K562 (cell line): ENCODE measurements around the gene OPCML. TPM values are rescaled to one million over a fixed set of nuclear protein-coding genes. Genes with fewer than 3 reads are reported as not detected.

Experiments used
- ATAC-seq: fragments of 200-7000 bp; cut with Tn5 transposase; 3 replicates; pipeline ENCODE4 v1.9.1; 2020; ENCODE audit warnings: moderate library complexity
- BruUV-seq: library from RNA; stranded (reverse); fragments of 400-500 nt; replicated peaks from 2 replicates; lab custom pipeline; 2021; lab: Mats Ljungman, UMichigan
- CTCF ChIA-PET: fragments of 300-600 bp; formaldehyde crosslinking; extraction: SDS; loops from one replicate; lab custom pipeline; 2021; ENCODE audit warnings: low intra/inter-chr PET ratio; lab: Yijun Ruan, JAX
- POLR2A ChIA-PET: fragments of 300-600, 350-650 bp; sonication (Branson Sonifier 250); formaldehyde crosslinking; extraction: SDS; loops from one replicate; lab custom pipeline; 2021; ENCODE audit warnings: antibody characterized with exemption, inconsistent platforms; lab: Yijun Ruan, JAX
- DNase-seq, 4 experiments: peaks; one replicate each; pipeline versions ENCODE4 v3.0.0 to v3.0.0-alpha.2; 2011 to 2018; ENCODE audit warnings: low spot score in 3 of 4, mixed read lengths in 3 of 4; ENCODE audit errors: extremely low read depth in 1 of 4
- FAIRE-seq: peaks from 2 replicates; lab custom pipeline; 2011; peaks lifted over from hg19 to GRCh38; lab: Jason Lieb, UNC
- H2AFZ ChIP-seq: 2 replicates; pipeline ENCODE4 v1.6.0; 2011; ENCODE audit warnings: low read depth, low read length, control low read depth, inconsistent platforms
- H3K27ac ChIP-seq: fragments of 200-600 bp; 3 replicates; pipeline ENCODE4 v1.8.0; 2011; ENCODE audit warnings: low read depth, mild to moderate bottlenecking, control low read depth, inconsistent platforms, low read length, moderate library complexity, mixed read lengths; ENCODE audit errors: extremely low read depth
- H3K27me3 ChIP-seq, 2 experiments: fragments of 300-600 bp in 1 of 2; 2 replicates in 1 of 2; 3 replicates in 1 of 2; pipeline versions ENCODE4 v1.6.0 to v1.8.0; 2011; ENCODE audit warnings: inconsistent platforms in 2 of 2, low read length in 2 of 2, mild to moderate bottlenecking in 1 of 2, mixed read lengths in 1 of 2, moderate library complexity in 1 of 2; ENCODE audit not compliant: control insufficient read depth in 2 of 2, insufficient read depth in 2 of 2
- H3K36me3 ChIP-seq: fragments of 300-600 bp; 3 replicates; pipeline ENCODE4 v1.8.0; 2011; ENCODE audit warnings: mild to moderate bottlenecking, low read length, inconsistent platforms; ENCODE audit not compliant: control insufficient read depth, insufficient read depth
- H3K4me1 ChIP-seq, 2 experiments: fragments of 200-600 bp in 1 of 2; replicated peaks in 1 of 2; 2 replicates in 1 of 2; 3 replicates in 1 of 2; pipeline versions ENCODE4 v1.5.1 to v1.8.0; 2011; ENCODE audit warnings: inconsistent platforms in 2 of 2, low read length in 2 of 2, mild to moderate bottlenecking in 1 of 2, mixed read lengths in 1 of 2, moderate library complexity in 1 of 2; ENCODE audit not compliant: control insufficient read depth in 2 of 2, insufficient read depth in 2 of 2
- H3K4me2 ChIP-seq: 2 replicates; pipeline ENCODE4 v1.6.1; 2011; ENCODE audit warnings: low read length, control low read depth, inconsistent platforms, mixed read lengths; ENCODE audit not compliant: insufficient read depth
- H3K4me3 ChIP-seq: fragments of 200-600 bp; sonication (generic), shearing (Covaris generic); 2 replicates; pipeline ENCODE4 v1.5.1; 2016; ENCODE audit warnings: control low read depth, inconsistent platforms
- H3K79me2 ChIP-seq: fragments of 200-600 bp; 3 replicates; pipeline ENCODE4 v1.8.0; 2011; ENCODE audit warnings: low read length, inconsistent platforms; ENCODE audit not compliant: control insufficient read depth, insufficient read depth
- H3K9ac ChIP-seq, 2 experiments: 2 replicates each; pipeline versions ENCODE4 v1.6.0 to v1.6.1; 2011; ENCODE audit warnings: low read depth in 2 of 2, low read length in 2 of 2, control low read depth in 1 of 2, inconsistent platforms in 1 of 2, mild to moderate bottlenecking in 1 of 2, mixed read lengths in 1 of 2; ENCODE audit not compliant: insufficient read depth in 1 of 2
- H3K9me1 ChIP-seq: one replicate; pipeline ENCODE4 v1.6.0; 2011; ENCODE audit warnings: inconsistent platforms, mild to moderate bottlenecking, low read length, moderate library complexity; ENCODE audit not compliant: control insufficient read depth, insufficient read depth
- H3K9me3 ChIP-seq: replicated peaks from 2 replicates; pipeline ENCODE4 v1.5.1; 2011; ENCODE audit warnings: low read depth, low read length, inconsistent platforms; ENCODE audit not compliant: control insufficient read depth, insufficient read depth
- H4K20me1 ChIP-seq: replicated peaks from 2 replicates; pipeline ENCODE4 v1.6.1; 2011; ENCODE audit warnings: low read length, inconsistent platforms, mixed read lengths; ENCODE audit not compliant: control insufficient read depth, insufficient read depth
- HDAC2 ChIP-seq: fragments of 450-650 bp; IDR thresholded peaks from 2 replicates; pipeline ENCODE4 v1.6.1; 2016; ENCODE audit warnings: mild to moderate bottlenecking
- NR2C1 ChIP-seq, 2 experiments: fragments of 450-650 bp; IDR thresholded peaks; 2 replicates each; pipeline ENCODE4 v1.6.1; 2017; ENCODE audit warnings: mild to moderate bottlenecking in 2 of 2, antibody characterized with exemption in 1 of 2, inconsistent platforms in 1 of 2, missing compliant biosample characterization in 1 of 2, missing genetic modification characterization in 1 of 2
- RBM15 ChIP-seq: fragments of 200-400 bp; formaldehyde crosslinking; IDR thresholded peaks from 2 replicates; pipeline ENCODE4 v1.6.1; 2018; ENCODE audit warnings: mild to moderate bottlenecking, low read length, moderate library complexity; ENCODE audit not compliant: insufficient read depth
- TCFL5 ChIP-seq: fragments of 250-450 bp; sonication (Bioruptor Pico); conservative IDR thresholded peaks from 2 replicates; pipeline ENCODE4 v1.6.1; 2021; ENCODE audit warnings: mild to moderate bottlenecking, moderate library complexity, matching md5 sums
- ZNF224 ChIP-seq: sonication (generic); formaldehyde crosslinking; IDR thresholded peaks from 2 replicates; pipeline ENCODE4 v1.8.0; 2022; ENCODE audit warnings: mild to moderate bottlenecking, missing genetic modification reagents
- ZNF589 ChIP-seq: fragments of 200-800 bp; sonication (Bioruptor generic); IDR thresholded peaks from 2 replicates; pipeline ENCODE4 v1.6.1; 2016; ENCODE audit warnings: low read depth, missing genetic modification characterization, missing compliant biosample characterization
- WGBS: fragments of 100-300 bp; shearing (Covaris generic); methylation state at CpG from one replicate; pipeline ENCODE4 v1.1.6; 2016; ENCODE audit warnings: low coverage, mixed read lengths; ENCODE audit not compliant: insufficient coverage; ENCODE audit errors: missing lambda C conversion rate; 5-methylcytosine and 5-hydroxymethylcytosine counted together
- in situ Hi-C: fragments of 300-500 bp; cut with MboI; formaldehyde crosslinking; loops from 4 replicates; pipeline ENCODE4 v1.15.0; 2018; ENCODE audit warnings: inconsistent platforms, mixed read lengths
- intact Hi-C: fragments of 100-400 bp; cut with micrococcal nuclease; formaldehyde crosslinking; loops from 2 replicates; pipeline ENCODE4 v1.14.2; 2022
- polyA plus RNA-seq, 8 experiments: library from polyadenylated mRNA; depleted of rRNA in 4 of 8; stranded (reverse) in 5 of 8; unstranded in 3 of 8; fragments of >200 nt; fragmentation: Nextera tagmentation in 2 of 8; fragmentation: Illumina TruSeq in 1 of 8; extraction: Ambion mirVana in 2 of 8; extraction: Trizol in 1 of 8; gene quantifications; 2 replicates each; pipeline versions ENCODE4 v1.2.1 to v1.2.3, GENCODE V29; 2011 to 2014; ENCODE audit warnings: inconsistent platforms in 1 of 8, missing spikeins in 1 of 8
- total RNA-seq, 7 experiments: library from RNA; depleted of rRNA in 6 of 7; stranded (reverse); fragments of >200 nt in 6 of 7; fragmentation: Illumina TruSeq in 2 of 7; extraction: Trizol in 2 of 7; gene quantifications; 2 replicates each; pipeline versions ENCODE4 v1.2.1 to v1.2.3, GENCODE V29; 2011 to 2021; ENCODE audit warnings: low replicate concordance in 1 of 7
- TF ChIP-seq, protein P1 (sequence below): fragments of 250-450 bp; sonication (Bioruptor Pico); IDR thresholded peaks from 2 replicates; pipeline ENCODE4 v1.8.0; 2021; ENCODE audit warnings: borderline replicate concordance, mild to moderate bottlenecking, moderate library complexity; ENCODE audit not compliant: poor library complexity, severe bottlenecking
- TF ChIP-seq, protein P2 (sequence below): fragments of 450-650 bp; IDR thresholded peaks from 2 replicates; pipeline ENCODE4 v1.6.1; 2016
- TF ChIP-seq, protein P3 (sequence below): sonication (generic); formaldehyde crosslinking; IDR thresholded peaks from 2 replicates; pipeline ENCODE4 v1.8.0; 2022; ENCODE audit warnings: missing genetic modification reagents, mild to moderate bottlenecking, moderate library complexity, borderline replicate concordance
- TF ChIP-seq, protein P4 (sequence below): fragments of 450-650 bp; IDR thresholded peaks from 2 replicates; pipeline ENCODE4 v1.6.1; 2016; ENCODE audit warnings: antibody characterized with exemption
- TF ChIP-seq, protein P5 (sequence below): fragments of 250-450 bp; sonication (Bioruptor Pico); IDR thresholded peaks from 2 replicates; pipeline ENCODE4 v1.4.0; 2020

Gene OPCML
- total and polyA plus RNA-seq, 9 of the 15 experiments (the other 6 are each of a cell fraction or from before 2014, with no cell fraction given): not detected

DNA sequence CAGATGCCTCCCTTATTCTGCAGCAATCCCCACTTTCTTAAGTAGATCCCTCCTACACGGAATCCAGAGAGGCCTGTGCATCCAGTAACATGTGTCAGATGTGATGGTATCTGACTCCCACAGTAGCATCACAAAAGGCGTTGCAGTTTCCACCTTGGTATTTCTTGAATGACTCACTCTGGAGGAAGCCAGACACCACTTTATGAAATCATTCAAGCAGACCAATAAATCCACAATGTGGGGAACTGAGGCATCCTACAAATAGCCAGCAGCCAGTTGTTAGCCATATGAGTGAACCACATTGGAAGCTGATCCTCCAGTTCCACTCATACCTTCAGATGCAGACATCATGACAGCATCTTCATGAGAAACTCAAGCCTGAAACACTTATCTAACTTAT is 798.1 kb downstream of the OPCML start:
- Histone ChIP-seq H3K4me3 (no peak overlapping the region), H3K36me3 (no peaks in the 10 kb centered on the region), H3K4me1 (no peaks in the 10 kb centered on the region), H3K4me2 (no peak overlapping the region), H3K27ac (no peak overlapping the region), H3K79me2 (no peaks in the 10 kb centered on the region), H3K9me1 (no peaks in the 10 kb centered on the region), H3K27me3 (no peaks in the 10 kb centered on the region), H4K20me1 (no peaks in the 10 kb centered on the region), H3K9me3 (no peaks in the 10 kb centered on the region; the same call in 1 of the 2 replicates), H3K9ac (no peak overlapping the region), H2AFZ (no peak overlapping the region)
- CTCF ChIA-PET: no interaction called here
- intact Hi-C loops (no loop called here), in situ Hi-C loops (no loop called here)
- no peak for FAIRE-seq
- POLR2A ChIA-PET: no interaction called here
- no peak for ATAC-seq
- no TSS peak for BruUV-seq
- no peak for DNase-seq
- WGBS: 0% methylated on average over 2 of the region's 2 CpGs
- TF ChIP-seq RBM15: no peak
- TF ChIP-seq NR2C1 (IDR thresholded peaks at IDR 0.05): no peak
- TF ChIP-seq NR2C1 (tag; IDR thresholded peaks at IDR 0.05): no peak
- TF ChIP-seq, protein P1, sequence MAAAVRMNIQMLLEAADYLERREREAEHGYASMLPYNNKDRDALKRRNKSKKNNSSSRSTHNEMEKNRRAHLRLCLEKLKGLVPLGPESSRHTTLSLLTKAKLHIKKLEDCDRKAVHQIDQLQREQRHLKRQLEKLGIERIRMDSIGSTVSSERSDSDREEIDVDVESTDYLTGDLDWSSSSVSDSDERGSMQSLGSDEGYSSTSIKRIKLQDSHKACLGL (CRISPR knock-in tag): no peak
- TF ChIP-seq, protein P2, sequence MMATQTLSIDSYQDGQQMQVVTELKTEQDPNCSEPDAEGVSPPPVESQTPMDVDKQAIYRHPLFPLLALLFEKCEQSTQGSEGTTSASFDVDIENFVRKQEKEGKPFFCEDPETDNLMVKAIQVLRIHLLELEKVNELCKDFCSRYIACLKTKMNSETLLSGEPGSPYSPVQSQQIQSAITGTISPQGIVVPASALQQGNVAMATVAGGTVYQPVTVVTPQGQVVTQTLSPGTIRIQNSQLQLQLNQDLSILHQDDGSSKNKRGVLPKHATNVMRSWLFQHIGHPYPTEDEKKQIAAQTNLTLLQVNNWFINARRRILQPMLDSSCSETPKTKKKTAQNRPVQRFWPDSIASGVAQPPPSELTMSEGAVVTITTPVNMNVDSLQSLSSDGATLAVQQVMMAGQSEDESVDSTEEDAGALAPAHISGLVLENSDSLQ: no peak
- TF ChIP-seq ZNF224 (CRISPR knock-in tag): no peak
- no peak for TF ChIP-seq HDAC2
- TF ChIP-seq, protein P3, sequence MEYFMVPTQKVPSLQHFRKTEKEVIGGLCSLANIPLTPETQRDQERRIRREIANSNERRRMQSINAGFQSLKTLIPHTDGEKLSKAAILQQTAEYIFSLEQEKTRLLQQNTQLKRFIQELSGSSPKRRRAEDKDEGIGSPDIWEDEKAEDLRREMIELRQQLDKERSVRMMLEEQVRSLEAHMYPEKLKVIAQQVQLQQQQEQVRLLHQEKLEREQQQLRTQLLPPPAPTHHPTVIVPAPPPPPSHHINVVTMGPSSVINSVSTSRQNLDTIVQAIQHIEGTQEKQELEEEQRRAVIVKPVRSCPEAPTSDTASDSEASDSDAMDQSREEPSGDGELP (CRISPR knock-in tag): no peak
- TF ChIP-seq, protein P4, sequence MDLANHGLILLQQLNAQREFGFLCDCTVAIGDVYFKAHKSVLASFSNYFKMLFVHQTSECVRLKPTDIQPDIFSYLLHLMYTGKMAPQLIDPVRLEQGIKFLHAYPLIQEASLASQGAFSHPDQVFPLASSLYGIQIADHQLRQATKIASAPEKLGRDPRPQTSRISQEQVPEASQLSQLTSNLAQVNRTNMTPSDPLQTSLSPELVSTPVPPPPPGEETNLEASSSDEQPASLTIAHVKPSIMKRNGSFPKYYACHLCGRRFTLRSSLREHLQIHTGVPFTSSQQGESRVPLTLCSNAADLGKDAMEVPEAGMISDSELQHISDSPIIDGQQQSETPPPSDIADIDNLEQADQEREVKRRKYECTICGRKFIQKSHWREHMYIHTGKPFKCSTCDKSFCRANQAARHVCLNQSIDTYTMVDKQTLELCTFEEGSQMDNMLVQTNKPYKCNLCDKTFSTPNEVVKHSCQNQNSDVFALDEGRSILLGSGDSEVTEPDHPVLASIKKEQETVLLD: no peak
- TF ChIP-seq, protein P5, sequence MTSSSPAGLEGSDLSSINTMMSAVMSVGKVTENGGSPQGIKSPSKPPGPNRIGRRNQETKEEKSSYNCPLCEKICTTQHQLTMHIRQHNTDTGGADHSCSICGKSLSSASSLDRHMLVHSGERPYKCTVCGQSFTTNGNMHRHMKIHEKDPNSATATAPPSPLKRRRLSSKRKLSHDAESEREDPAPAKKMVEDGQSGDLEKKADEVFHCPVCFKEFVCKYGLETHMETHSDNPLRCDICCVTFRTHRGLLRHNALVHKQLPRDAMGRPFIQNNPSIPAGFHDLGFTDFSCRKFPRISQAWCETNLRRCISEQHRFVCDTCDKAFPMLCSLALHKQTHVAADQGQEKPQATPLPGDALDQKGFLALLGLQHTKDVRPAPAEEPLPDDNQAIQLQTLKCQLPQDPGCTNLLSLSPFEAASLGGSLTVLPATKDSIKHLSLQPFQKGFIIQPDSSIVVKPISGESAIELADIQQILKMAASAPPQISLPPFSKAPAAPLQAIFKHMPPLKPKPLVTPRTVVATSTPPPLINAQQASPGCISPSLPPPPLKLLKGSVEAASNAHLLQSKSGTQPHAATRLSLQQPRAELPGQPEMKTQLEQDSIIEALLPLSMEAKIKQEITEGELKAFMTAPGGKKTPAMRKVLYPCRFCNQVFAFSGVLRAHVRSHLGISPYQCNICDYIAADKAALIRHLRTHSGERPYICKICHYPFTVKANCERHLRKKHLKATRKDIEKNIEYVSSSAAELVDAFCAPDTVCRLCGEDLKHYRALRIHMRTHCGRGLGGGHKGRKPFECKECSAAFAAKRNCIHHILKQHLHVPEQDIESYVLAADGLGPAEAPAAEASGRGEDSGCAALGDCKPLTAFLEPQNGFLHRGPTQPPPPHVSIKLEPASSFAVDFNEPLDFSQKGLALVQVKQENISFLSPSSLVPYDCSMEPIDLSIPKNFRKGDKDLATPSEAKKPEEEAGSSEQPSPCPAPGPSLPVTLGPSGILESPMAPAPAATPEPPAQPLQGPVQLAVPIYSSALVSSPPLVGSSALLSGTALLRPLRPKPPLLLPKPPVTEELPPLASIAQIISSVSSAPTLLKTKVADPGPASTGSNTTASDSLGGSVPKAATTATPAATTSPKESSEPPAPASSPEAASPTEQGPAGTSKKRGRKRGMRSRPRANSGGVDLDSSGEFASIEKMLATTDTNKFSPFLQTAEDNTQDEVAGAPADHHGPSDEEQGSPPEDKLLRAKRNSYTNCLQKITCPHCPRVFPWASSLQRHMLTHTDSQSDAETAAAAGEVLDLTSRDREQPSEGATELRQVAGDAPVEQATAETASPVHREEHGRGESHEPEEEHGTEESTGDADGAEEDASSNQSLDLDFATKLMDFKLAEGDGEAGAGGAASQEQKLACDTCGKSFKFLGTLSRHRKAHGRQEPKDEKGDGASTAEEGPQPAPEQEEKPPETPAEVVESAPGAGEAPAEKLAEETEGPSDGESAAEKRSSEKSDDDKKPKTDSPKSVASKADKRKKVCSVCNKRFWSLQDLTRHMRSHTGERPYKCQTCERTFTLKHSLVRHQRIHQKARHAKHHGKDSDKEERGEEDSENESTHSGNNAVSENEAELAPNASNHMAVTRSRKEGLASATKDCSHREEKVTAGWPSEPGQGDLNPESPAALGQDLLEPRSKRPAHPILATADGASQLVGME: no peak
- TF ChIP-seq ZNF589: no peak
- no peak for TF ChIP-seq TCFL5 (CRISPR knock-in tag)
